Fibroblast of pulmonary artery (primary cell): ENCODE data around the gene DLG4.
A peak's percentile ranks its signal among the peaks of the same experiment; 100 is the strongest.

ENCODE experiments used
- DNase-seq: peaks from one replicate; pipeline ENCODE4 v3.0.0-alpha.2; 2010; ENCODE audit warnings: low read depth
- H3K4me3 ChIP-seq: replicated peaks from 2 replicates; pipeline ENCODE4 v1.5.1; 2011; ENCODE audit warnings: low read depth, mild to moderate bottlenecking, control low read depth, low read length, moderate library complexity
- TF ChIP-seq, protein P1 (sequence below): IDR thresholded peaks from 2 replicates; pipeline ENCODE4 v1.5.1; 2011; ENCODE audit warnings: mild to moderate bottlenecking, control low read depth, low read length, inconsistent platforms; ENCODE audit errors: missing control alignments

The DLG4 gene

DNA sequence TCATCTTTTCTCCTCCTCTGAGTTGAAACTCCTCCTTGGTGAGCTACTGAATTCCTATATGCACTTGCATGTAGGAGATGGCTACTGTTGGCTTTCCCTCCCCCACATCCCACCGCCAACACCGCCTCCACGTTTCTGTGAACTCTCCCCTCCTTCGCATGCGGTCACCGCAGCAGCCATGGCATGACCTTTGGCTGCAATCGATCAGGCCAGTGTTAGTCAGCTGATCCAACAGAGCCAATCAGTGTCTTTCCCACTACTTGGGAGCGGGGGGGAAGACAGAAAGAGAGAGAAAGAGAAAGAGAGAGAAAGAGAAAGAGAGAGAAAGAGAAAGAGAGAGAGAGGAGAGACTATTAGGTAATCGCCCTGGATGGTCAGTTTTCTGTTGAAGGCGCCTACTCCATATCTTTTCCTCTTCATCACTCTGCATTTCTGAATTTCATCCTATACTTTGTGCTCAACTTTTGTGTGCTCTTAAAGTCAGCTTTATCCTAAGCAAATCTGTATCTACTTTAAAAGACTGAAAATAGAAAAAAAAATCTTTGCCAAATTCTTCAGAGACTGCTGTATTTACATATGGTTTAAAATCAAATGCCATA, 63.2 kb downstream of the DLG4 start:
- no peak overlapping the region for H3K4me3 ChIP-seq
- TF ChIP-seq, protein P1, sequence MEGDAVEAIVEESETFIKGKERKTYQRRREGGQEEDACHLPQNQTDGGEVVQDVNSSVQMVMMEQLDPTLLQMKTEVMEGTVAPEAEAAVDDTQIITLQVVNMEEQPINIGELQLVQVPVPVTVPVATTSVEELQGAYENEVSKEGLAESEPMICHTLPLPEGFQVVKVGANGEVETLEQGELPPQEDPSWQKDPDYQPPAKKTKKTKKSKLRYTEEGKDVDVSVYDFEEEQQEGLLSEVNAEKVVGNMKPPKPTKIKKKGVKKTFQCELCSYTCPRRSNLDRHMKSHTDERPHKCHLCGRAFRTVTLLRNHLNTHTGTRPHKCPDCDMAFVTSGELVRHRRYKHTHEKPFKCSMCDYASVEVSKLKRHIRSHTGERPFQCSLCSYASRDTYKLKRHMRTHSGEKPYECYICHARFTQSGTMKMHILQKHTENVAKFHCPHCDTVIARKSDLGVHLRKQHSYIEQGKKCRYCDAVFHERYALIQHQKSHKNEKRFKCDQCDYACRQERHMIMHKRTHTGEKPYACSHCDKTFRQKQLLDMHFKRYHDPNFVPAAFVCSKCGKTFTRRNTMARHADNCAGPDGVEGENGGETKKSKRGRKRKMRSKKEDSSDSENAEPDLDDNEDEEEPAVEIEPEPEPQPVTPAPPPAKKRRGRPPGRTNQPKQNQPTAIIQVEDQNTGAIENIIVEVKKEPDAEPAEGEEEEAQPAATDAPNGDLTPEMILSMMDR: no peak
- DNase-seq: no peak

DNA sequence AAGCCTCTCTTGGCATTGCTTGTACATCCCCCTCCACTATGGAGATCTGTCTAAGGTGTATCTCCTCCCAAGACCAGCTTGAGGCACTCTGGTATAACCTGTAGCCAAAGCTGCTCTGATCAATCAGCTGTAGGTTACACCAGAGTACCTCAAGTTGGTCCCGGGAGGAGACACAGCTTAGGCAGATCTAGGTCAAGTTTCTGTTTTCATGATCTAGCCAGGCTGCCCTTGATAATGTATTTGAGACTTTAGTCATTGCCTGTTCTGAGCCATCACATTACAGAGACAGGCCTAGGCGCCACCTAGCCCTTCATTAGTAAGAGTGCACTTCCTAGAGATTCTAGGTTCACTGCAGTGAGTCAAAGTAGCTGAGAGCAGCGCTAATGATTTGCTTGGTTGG, 71.9 kb downstream of the DLG4 start:
- TF ChIP-seq, protein P1: no peak
- H3K4me3 ChIP-seq: no peak overlapping the region
- no peak for DNase-seq

DNA sequence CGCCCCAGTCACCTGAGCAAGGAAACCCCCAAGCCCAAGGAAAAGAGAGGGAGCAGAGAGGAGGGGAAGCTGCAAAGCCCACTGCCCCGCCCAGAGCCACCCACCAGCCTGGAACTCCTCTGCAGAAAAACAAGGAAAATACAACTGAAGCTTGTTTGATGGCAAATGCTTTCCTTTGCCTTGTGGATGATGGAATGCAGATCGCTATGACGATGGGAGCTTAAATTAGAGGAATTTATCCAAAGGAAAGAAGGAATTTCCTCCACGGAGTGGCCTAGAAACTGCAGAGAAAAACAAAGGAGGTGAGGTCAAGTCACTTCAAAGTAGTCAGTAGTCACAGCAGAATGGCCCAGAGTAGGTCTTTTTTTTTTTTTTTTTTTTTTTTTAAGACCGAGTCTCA, 73.5 kb downstream of the DLG4 start:
- no peak overlapping the region for H3K4me3 ChIP-seq
- TF ChIP-seq, protein P1: no peak
- DNase-seq: no peak

DNA sequence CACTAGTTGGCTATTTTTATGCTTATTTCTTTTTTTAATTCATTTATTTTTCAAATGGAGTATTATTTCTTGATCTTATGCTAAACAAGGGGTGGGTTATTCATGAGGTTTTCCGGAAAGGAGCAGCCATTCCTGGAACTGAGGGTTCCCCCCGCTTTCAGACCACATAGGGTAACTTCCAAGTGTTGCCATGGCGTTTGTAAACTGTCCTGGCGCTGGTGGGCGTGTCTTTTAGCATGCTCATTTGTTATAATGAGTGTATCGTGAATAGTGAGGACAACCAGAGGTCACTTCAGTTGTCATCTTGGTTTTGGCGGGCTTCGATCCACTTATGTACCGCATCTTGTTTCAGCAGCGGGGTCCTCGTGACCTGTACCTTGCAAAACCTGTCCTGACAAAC, 75.4 kb downstream of the DLG4 start:
- no peak for DNase-seq
- H3K4me3 ChIP-seq: no peak overlapping the region
- TF ChIP-seq, protein P1: no peak

DNA sequence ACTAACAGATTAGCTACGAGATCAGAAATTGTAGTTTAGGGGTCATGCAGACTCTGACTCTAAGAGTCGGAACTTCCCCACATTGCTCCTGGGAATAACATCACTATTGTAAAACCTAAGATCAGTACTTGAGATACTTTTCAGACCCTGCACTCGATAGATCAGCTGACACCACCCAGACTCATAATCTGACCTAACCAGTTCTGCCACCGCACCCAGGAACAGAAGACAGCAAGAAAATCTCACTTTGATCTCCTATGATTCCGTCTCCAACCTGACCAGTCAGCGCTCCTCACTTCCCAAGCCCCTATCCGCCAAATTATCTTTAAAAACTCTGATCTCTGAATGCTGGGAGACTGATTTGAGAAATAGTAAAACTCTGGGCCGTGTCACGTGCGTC, 77.8 kb downstream of the DLG4 start:
- H3K4me3 ChIP-seq: no peak overlapping the region
- TF ChIP-seq, protein P1: no peak
- no peak for DNase-seq

DNA sequence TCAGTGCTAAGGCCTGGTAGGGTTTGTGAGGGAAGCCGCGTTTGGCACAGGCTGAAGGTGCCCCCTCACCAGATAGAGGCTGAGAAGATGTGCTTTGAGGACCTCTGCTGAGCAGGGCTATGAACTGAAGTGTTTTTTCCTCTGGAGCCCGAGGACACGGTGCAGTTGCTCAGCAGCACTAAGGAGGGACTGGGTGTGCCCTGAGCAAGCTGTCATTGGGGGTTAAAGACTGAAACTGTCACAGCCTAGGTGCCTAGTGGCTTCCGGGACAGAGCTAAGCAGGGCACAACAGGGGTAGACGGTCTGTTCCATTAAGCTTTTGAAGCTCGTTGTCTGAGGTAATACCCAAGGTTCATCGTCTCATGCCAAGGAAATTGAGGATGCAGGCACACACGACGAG, 80.2 kb downstream of the DLG4 start:
- no peak overlapping the region for H3K4me3 ChIP-seq
- TF ChIP-seq, protein P1: no peak
- DNase-seq: no peak

DNA sequence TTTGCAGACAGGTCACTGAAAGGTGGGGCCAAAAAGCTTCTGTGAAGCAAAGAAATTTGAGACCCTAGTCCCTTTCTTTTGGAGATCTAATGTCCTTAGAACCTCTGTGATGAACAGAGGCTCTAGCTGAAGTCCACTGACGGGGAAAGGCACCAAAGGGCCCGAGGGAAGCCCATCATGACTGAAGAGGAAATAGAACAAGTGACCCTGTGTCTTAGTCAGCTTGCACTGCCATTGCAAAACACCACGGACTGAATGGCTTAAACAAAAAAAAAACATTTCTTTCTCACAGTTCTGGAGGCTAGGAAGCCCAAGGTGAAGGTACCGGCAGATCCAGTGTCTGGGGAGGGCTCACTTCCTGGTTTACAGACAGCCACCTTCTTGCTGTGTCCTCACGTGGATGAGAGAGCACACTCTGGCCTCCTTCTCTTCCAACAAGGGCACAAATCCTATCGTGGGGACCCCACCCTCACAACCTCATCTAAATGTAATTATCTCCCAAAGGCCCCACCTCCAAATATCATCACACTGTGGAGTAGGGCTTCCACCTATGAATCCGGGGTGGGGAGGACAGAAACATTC, 80.7 kb downstream of the DLG4 start:
- DNase-seq: peak; percentile 11
- H3K4me3 ChIP-seq: no peak overlapping the region
- TF ChIP-seq, protein P1: no peak
